K562 (cell line): ENCODE measurements around the gene APOB. TPM values are rescaled to one million over a fixed set of nuclear protein-coding genes. Genes with fewer than 3 reads are reported as not detected.

Source experiments
- ATAC-seq: fragments of 200-7000 bp; cut with Tn5 transposase; 3 replicates; pipeline ENCODE4 v1.9.1; 2020; ENCODE audit warnings: moderate library complexity
- BruUV-seq: library from RNA; stranded (reverse); fragments of 400-500 nt; replicated peaks from 2 replicates; lab custom pipeline; 2021; lab: Mats Ljungman, UMichigan
- CTCF ChIA-PET: fragments of 300-600 bp; formaldehyde crosslinking; extraction: SDS; loops from one replicate; lab custom pipeline; 2021; ENCODE audit warnings: low intra/inter-chr PET ratio; lab: Yijun Ruan, JAX
- POLR2A ChIA-PET: fragments of 300-600, 350-650 bp; sonication (Branson Sonifier 250); formaldehyde crosslinking; extraction: SDS; loops from one replicate; lab custom pipeline; 2021; ENCODE audit warnings: antibody characterized with exemption, inconsistent platforms; lab: Yijun Ruan, JAX
- DNase-seq, 4 experiments: peaks; one replicate each; pipeline versions ENCODE4 v3.0.0 to v3.0.0-alpha.2; 2011 to 2018; ENCODE audit warnings: low spot score in 3 of 4, mixed read lengths in 3 of 4; ENCODE audit errors: extremely low read depth in 1 of 4
- FAIRE-seq: peaks from 2 replicates; lab custom pipeline; 2011; peaks lifted over from hg19 to GRCh38; lab: Jason Lieb, UNC
- H2AFZ ChIP-seq: 2 replicates; pipeline ENCODE4 v1.6.0; 2011; ENCODE audit warnings: low read depth, low read length, control low read depth, inconsistent platforms
- H3K27ac ChIP-seq: fragments of 200-600 bp; 3 replicates; pipeline ENCODE4 v1.8.0; 2011; ENCODE audit warnings: low read depth, mild to moderate bottlenecking, control low read depth, inconsistent platforms, low read length, moderate library complexity, mixed read lengths; ENCODE audit errors: extremely low read depth
- H3K27me3 ChIP-seq, 2 experiments: fragments of 300-600 bp in 1 of 2; 2 replicates in 1 of 2; 3 replicates in 1 of 2; pipeline versions ENCODE4 v1.6.0 to v1.8.0; 2011; ENCODE audit warnings: inconsistent platforms in 2 of 2, low read length in 2 of 2, mild to moderate bottlenecking in 1 of 2, mixed read lengths in 1 of 2, moderate library complexity in 1 of 2; ENCODE audit not compliant: control insufficient read depth in 2 of 2, insufficient read depth in 2 of 2
- H3K36me3 ChIP-seq: fragments of 300-600 bp; 3 replicates; pipeline ENCODE4 v1.8.0; 2011; ENCODE audit warnings: mild to moderate bottlenecking, low read length, inconsistent platforms; ENCODE audit not compliant: control insufficient read depth, insufficient read depth
- H3K4me1 ChIP-seq, 2 experiments: fragments of 200-600 bp in 1 of 2; replicated peaks in 1 of 2; 2 replicates in 1 of 2; 3 replicates in 1 of 2; pipeline versions ENCODE4 v1.5.1 to v1.8.0; 2011; ENCODE audit warnings: inconsistent platforms in 2 of 2, low read length in 2 of 2, mild to moderate bottlenecking in 1 of 2, mixed read lengths in 1 of 2, moderate library complexity in 1 of 2; ENCODE audit not compliant: control insufficient read depth in 2 of 2, insufficient read depth in 2 of 2
- H3K4me2 ChIP-seq: 2 replicates; pipeline ENCODE4 v1.6.1; 2011; ENCODE audit warnings: low read length, control low read depth, inconsistent platforms, mixed read lengths; ENCODE audit not compliant: insufficient read depth
- H3K4me3 ChIP-seq: fragments of 200-600 bp; sonication (generic), shearing (Covaris generic); 2 replicates; pipeline ENCODE4 v1.5.1; 2016; ENCODE audit warnings: control low read depth, inconsistent platforms
- H3K79me2 ChIP-seq: fragments of 200-600 bp; 3 replicates; pipeline ENCODE4 v1.8.0; 2011; ENCODE audit warnings: low read length, inconsistent platforms; ENCODE audit not compliant: control insufficient read depth, insufficient read depth
- H3K9ac ChIP-seq, 2 experiments: 2 replicates each; pipeline versions ENCODE4 v1.6.0 to v1.6.1; 2011; ENCODE audit warnings: low read depth in 2 of 2, low read length in 2 of 2, control low read depth in 1 of 2, inconsistent platforms in 1 of 2, mild to moderate bottlenecking in 1 of 2, mixed read lengths in 1 of 2; ENCODE audit not compliant: insufficient read depth in 1 of 2
- H3K9me1 ChIP-seq: one replicate; pipeline ENCODE4 v1.6.0; 2011; ENCODE audit warnings: inconsistent platforms, mild to moderate bottlenecking, low read length, moderate library complexity; ENCODE audit not compliant: control insufficient read depth, insufficient read depth
- H3K9me3 ChIP-seq: replicated peaks from 2 replicates; pipeline ENCODE4 v1.5.1; 2011; ENCODE audit warnings: low read depth, low read length, inconsistent platforms; ENCODE audit not compliant: control insufficient read depth, insufficient read depth
- H4K20me1 ChIP-seq: replicated peaks from 2 replicates; pipeline ENCODE4 v1.6.1; 2011; ENCODE audit warnings: low read length, inconsistent platforms, mixed read lengths; ENCODE audit not compliant: control insufficient read depth, insufficient read depth
- HDAC3 ChIP-seq: fragments of 450-650 bp; IDR thresholded peaks from 2 replicates; pipeline ENCODE4 v1.6.1; 2018; ENCODE audit warnings: borderline replicate concordance, mild to moderate bottlenecking, moderate library complexity; ENCODE audit not compliant: partially characterized antibody
- RBM15 ChIP-seq: fragments of 200-400 bp; formaldehyde crosslinking; IDR thresholded peaks from 2 replicates; pipeline ENCODE4 v1.6.1; 2018; ENCODE audit warnings: mild to moderate bottlenecking, low read length, moderate library complexity; ENCODE audit not compliant: insufficient read depth
- WGBS: fragments of 100-300 bp; shearing (Covaris generic); methylation state at CpG from one replicate; pipeline ENCODE4 v1.1.6; 2016; ENCODE audit warnings: low coverage, mixed read lengths; ENCODE audit not compliant: insufficient coverage; ENCODE audit errors: missing lambda C conversion rate; 5-methylcytosine and 5-hydroxymethylcytosine counted together
- in situ Hi-C: fragments of 300-500 bp; cut with MboI; formaldehyde crosslinking; loops from 4 replicates; pipeline ENCODE4 v1.15.0; 2018; ENCODE audit warnings: inconsistent platforms, mixed read lengths
- intact Hi-C: fragments of 100-400 bp; cut with micrococcal nuclease; formaldehyde crosslinking; loops from 2 replicates; pipeline ENCODE4 v1.14.2; 2022
- polyA plus RNA-seq, 8 experiments: library from polyadenylated mRNA; depleted of rRNA in 4 of 8; stranded (reverse) in 5 of 8; unstranded in 3 of 8; fragments of >200 nt; fragmentation: Nextera tagmentation in 2 of 8; fragmentation: Illumina TruSeq in 1 of 8; extraction: Ambion mirVana in 2 of 8; extraction: Trizol in 1 of 8; gene quantifications; 2 replicates each; pipeline versions ENCODE4 v1.2.1 to v1.2.3, GENCODE V29; 2011 to 2014; ENCODE audit warnings: inconsistent platforms in 1 of 8, missing spikeins in 1 of 8
- total RNA-seq, 7 experiments: library from RNA; depleted of rRNA in 6 of 7; stranded (reverse); fragments of >200 nt in 6 of 7; fragmentation: Illumina TruSeq in 2 of 7; extraction: Trizol in 2 of 7; gene quantifications; 2 replicates each; pipeline versions ENCODE4 v1.2.1 to v1.2.3, GENCODE V29; 2011 to 2021; ENCODE audit warnings: low replicate concordance in 1 of 7
- TF ChIP-seq, protein P1 (sequence below): fragments of 250-450 bp; sonication (Bioruptor Pico); IDR thresholded peaks from 2 replicates; pipeline ENCODE4 v1.4.0; 2020; ENCODE audit warnings: borderline replicate concordance
- TF ChIP-seq, protein P2 (sequence below), 2 experiments: fragments of 450-650 bp in 1 of 2; IDR thresholded peaks; 2 replicates each; pipeline ENCODE4 v1.6.1; 2011 to 2017; ENCODE audit warnings: low read depth in 2 of 2, antibody characterized with exemption in 1 of 2, borderline replicate concordance in 1 of 2, low read length in 1 of 2, mild to moderate bottlenecking in 1 of 2, mixed read lengths in 1 of 2; ENCODE audit not compliant: control insufficient read depth in 1 of 2

APOB gene
- total and polyA plus RNA-seq, 9 of the 15 experiments (the other 6 are each of a cell fraction or from before 2014, with no cell fraction given), result 0.73 TPM; not detected in 8

DNA sequence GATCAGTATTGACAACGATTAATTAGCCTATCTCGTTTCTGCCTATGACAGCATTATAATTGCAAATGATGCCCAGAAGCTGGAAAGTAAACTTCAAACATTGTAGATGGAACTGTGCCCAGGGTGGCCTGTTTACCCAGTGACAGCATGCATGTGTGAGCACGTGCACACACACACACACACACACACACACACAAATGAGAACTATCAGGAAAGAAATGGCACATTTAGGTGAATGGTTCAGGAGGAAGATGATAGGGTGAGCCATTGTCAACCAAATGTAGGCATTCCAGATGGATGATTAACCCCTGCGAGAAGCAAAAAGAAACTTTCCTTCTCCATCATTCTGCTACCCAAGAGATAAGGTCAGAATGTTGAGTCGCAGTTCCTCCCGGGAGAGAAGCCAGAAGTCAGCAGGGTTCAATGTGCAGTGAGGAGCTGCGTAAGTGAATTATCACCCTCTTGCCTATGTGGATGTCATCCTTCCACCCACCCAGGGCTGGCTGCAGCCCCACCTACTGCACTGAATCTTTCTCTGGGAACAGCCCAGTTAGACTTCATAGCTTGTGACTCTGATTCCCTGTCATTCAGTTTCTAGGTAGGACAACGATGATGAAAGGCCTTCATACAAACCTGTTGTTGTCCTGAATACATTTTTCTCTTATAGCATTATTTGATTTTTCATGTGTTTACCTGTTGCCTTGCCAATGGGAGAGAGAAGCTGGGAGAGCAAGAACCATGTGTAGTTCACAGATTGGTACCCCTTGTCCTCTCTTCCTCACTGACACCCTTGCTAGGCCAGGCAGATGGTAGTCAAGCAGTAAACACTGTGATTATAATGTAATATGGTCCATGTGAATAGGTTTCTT is 3.5 kb upstream of the APOB start (continued):
- TF ChIP-seq, protein P1, sequence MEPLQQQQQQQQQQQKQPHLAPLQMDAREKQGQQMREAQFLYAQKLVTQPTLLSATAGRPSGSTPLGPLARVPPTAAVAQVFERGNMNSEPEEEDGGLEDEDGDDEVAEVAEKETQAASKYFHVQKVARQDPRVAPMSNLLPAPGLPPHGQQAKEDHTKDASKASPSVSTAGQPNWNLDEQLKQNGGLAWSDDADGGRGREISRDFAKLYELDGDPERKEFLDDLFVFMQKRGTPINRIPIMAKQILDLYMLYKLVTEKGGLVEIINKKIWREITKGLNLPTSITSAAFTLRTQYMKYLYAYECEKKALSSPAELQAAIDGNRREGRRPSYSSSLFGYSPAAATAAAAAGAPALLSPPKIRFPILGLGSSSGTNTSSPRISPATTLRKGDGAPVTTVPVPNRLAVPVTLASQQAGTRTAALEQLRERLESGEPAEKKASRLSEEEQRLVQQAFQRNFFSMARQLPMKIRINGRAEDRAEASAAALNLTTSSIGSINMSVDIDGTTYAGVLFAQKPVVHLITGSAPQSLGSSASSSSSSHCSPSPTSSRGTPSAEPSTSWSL (CRISPR knock-in tag), result no peak
- TF ChIP-seq RBM15 (no peak), HDAC3 (no peak)

DNA sequence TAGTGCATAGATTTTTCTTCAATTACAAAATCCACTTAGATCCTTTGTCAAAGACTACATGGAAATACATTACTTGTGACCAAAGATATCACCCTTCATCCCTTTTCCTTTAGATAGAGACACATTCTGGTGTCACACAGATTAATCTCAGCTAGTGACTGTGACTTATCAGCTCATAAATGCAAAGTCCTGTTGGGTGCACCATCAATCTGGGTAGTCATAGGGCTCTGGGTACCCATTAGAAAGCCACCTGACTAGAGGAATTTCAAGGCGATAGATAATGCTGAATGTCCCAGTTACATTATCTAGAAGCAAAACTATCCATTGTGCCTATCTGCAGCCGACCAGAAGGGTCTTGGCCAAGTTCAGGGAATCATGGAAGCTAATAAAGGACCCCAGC is 2.6 kb upstream of the APOB start:
- H3K4me3 ChIP-seq, result no peak overlapping the region
- in situ Hi-C loops, result no loop called here
- no TSS peak for BruUV-seq
- H3K9ac ChIP-seq, result no peak overlapping the region
- peaks cover 0 to 8% of the 10 kb centered on the region in 2 experiments; a peak in 1 of 5 replicates for H3K4me1 ChIP-seq
- DNase-seq (no peak), ATAC-seq (no peak), FAIRE-seq (no peak)
- H3K9me3 ChIP-seq, result no peaks in the 10 kb centered on the region
- no peak overlapping the region for H3K4me2 ChIP-seq
- H3K27me3 ChIP-seq, result peaks cover 2 to 23% of the 10 kb centered on the region in 2 experiments; a peak in 3 of 5 replicates
- H3K79me2 ChIP-seq, result no peaks in the 10 kb centered on the region
- intact Hi-C loops, result no loop called here
- WGBS, result 0% methylated on average over 2 of the region's 2 CpGs
- H3K36me3 ChIP-seq, result no peaks in the 10 kb centered on the region
- CTCF ChIA-PET, result no interaction called here
- H2AFZ ChIP-seq, result no peak overlapping the region
- H4K20me1 ChIP-seq, result no peaks in the 10 kb centered on the region; the same call in 1 of the 2 replicates
- TF ChIP-seq, protein P2, sequence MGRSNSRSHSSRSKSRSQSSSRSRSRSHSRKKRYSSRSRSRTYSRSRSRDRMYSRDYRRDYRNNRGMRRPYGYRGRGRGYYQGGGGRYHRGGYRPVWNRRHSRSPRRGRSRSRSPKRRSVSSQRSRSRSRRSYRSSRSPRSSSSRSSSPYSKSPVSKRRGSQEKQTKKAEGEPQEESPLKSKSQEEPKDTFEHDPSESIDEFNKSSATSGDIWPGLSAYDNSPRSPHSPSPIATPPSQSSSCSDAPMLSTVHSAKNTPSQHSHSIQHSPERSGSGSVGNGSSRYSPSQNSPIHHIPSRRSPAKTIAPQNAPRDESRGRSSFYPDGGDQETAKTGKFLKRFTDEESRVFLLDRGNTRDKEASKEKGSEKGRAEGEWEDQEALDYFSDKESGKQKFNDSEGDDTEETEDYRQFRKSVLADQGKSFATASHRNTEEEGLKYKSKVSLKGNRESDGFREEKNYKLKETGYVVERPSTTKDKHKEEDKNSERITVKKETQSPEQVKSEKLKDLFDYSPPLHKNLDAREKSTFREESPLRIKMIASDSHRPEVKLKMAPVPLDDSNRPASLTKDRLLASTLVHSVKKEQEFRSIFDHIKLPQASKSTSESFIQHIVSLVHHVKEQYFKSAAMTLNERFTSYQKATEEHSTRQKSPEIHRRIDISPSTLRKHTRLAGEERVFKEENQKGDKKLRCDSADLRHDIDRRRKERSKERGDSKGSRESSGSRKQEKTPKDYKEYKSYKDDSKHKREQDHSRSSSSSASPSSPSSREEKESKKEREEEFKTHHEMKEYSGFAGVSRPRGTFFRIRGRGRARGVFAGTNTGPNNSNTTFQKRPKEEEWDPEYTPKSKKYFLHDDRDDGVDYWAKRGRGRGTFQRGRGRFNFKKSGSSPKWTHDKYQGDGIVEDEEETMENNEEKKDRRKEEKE (IDR thresholded peaks at IDR 0.05; ENCODE audit: borderline replicate concordance in 1 of 2, control insufficient read depth in 1 of 2, low read depth in 2 of 2, low read length in 1 of 2), result no peak
- POLR2A ChIA-PET, result no interaction called here
- no peaks in the 10 kb centered on the region for H3K9me1 ChIP-seq
- no peak overlapping the region for H3K27ac ChIP-seq
